Measurements from ENCODE around the gene RPP14. TPM values are rescaled to one million over a fixed set of nuclear protein-coding genes. Genes with fewer than 3 reads are reported as not detected.
A peak's percentile ranks its signal among the peaks of the same experiment; 100 is the strongest.

RPP14 gene
- total RNA-seq, 1 donor from 2014 or later = 15.4 TPM

GRCh38 chr3:58291671-58292338 is 14.2 kb upstream of the RPP14 start:
- DNase-seq (ENCODE audit: low read depth in 2 of 2) = peak in 1 of 2 donors; percentile 23

- no peak for DNase-seq (ENCODE audit: low read depth in 2 of 2)
Measured at GRCh38 chr3:58292866-58293265, 13.2 kb upstream of the RPP14 start.

- DNase-seq (ENCODE audit: low read depth in 2 of 2) = no peak
Measured at GRCh38 chr3:58293516-58293915, 12.5 kb upstream of the RPP14 start.

- no peak for DNase-seq (ENCODE audit: low read depth in 2 of 2)
Measured at GRCh38 chr3:58296269-58296668, 9.8 kb upstream of the RPP14 start.

- DNase-seq (ENCODE audit: low read depth in 2 of 2) = no peak
Measured at GRCh38 chr3:58296843-58297242, 9.2 kb upstream of the RPP14 start.

GRCh38 chr3:58298190-58298589 is 7.9 kb upstream of the RPP14 start:
- DNase-seq (ENCODE audit: low read depth in 2 of 2) = no peak

GRCh38 chr3:58299075-58299474 is 7.0 kb upstream of the RPP14 start:
- no peak for DNase-seq (ENCODE audit: low read depth in 2 of 2)

GRCh38 chr3:58299839-58300516 is 6.1 kb upstream of the RPP14 start:
- peak; percentile 60 to 71 for DNase-seq (ENCODE audit: low read depth in 2 of 2)

- DNase-seq (ENCODE audit: low read depth in 2 of 2) = peak; percentile 67 to 80
Measured at GRCh38 chr3:58307639-58308215, 1.7 kb downstream of the RPP14 start.

- DNase-seq (ENCODE audit: low read depth in 2 of 2) = no peak
Measured at GRCh38 chr3:58308728-58309127, 2.7 kb downstream of the RPP14 start.

GRCh38 chr3:58317811-58318210 is 11.8 kb downstream of the RPP14 start:
- no peak for DNase-seq (ENCODE audit: low read depth in 2 of 2)

GRCh38 chr3:58321791-58322190 is 15.7 kb downstream of the RPP14 start:
- DNase-seq (ENCODE audit: low read depth in 2 of 2) = no peak

GRCh38 chr3:58322793-58323192 is 16.7 kb downstream of the RPP14 start:
- DNase-seq (ENCODE audit: low read depth in 2 of 2) = no peak

- no peak for DNase-seq (ENCODE audit: low read depth in 2 of 2)
Measured at GRCh38 chr3:58323529-58324390, 17.7 kb downstream of the RPP14 start.

- DNase-seq (ENCODE audit: low read depth in 2 of 2) = peak; percentile 82 to 84
Measured at GRCh38 chr3:58324391-58325390, 18.6 kb downstream of the RPP14 start.

GRCh38 chr3:58325525-58325992 is 19.5 kb downstream of the RPP14 start:
- DNase-seq (ENCODE audit: low read depth in 2 of 2) = peak in 1 of 2 donors; percentile 48

GRCh38 chr3:58326267-58326900 is 20.3 kb downstream of the RPP14 start:
- no peak for DNase-seq (ENCODE audit: low read depth in 2 of 2)

GRCh38 chr3:58329150-58329921 is 23.3 kb downstream of the RPP14 start:
- no peak for DNase-seq (ENCODE audit: low read depth in 2 of 2)

- DNase-seq (ENCODE audit: low read depth in 2 of 2) = no peak
Measured at GRCh38 chr3:58329922-58330413, 23.9 kb downstream of the RPP14 start.
